SU-DHL-6 (cell line): ENCODE data around the gene ITIH3.

Experiments used
- H2AFZ ChIP-seq: fragments of 200-600 bp; sonication (generic); 2 replicates; pipeline ENCODE4 v1.6.1; 2014; ENCODE audit warnings: low read depth, mild to moderate bottlenecking, moderate library complexity, mixed read lengths, antibody characterized with exemption, low read length; ENCODE audit not compliant: severe bottlenecking
- H3F3A ChIP-seq: fragments of 200-600 bp; shearing (Covaris generic); 2 replicates; pipeline ENCODE4 v1.6.0; 2016; ENCODE audit warnings: antibody characterized with exemption, mild to moderate bottlenecking; ENCODE audit not compliant: insufficient read depth
- H3K27ac ChIP-seq: fragments of 200-600 bp; sonication (generic); 2 replicates; pipeline ENCODE4 v1.5.1; 2016; ENCODE audit warnings: low read depth, mild to moderate bottlenecking, low read length, moderate library complexity, mixed read lengths
- H3K27me3 ChIP-seq: fragments of 200-600 bp; sonication (generic), shearing (Covaris generic); 2 replicates; pipeline ENCODE4 v1.6.0; 2014; ENCODE audit warnings: mild to moderate bottlenecking, low read length
- H3K36me3 ChIP-seq: fragments of 200-600 bp; sonication (generic); 2 replicates; pipeline ENCODE4 v1.6.1; 2014; ENCODE audit warnings: mild to moderate bottlenecking, low read length, mixed read lengths
- H3K4me2 ChIP-seq: fragments of 300-600, 200-600 bp; shearing (Covaris generic), sonication (generic); 2 replicates; pipeline ENCODE4 v1.6.0; 2014; ENCODE audit warnings: low read length, low read depth, mild to moderate bottlenecking; ENCODE audit not compliant: poor library complexity, severe bottlenecking
- H3K4me3 ChIP-seq: fragments of 200-600 bp; sonication (generic); 2 replicates; pipeline ENCODE4 v1.5.1; 2014; ENCODE audit warnings: antibody characterized with exemption, low read length, mild to moderate bottlenecking, mixed read lengths; ENCODE audit not compliant: insufficient read depth, poor library complexity, severe bottlenecking
- H3K79me2 ChIP-seq: fragments of 200-600 bp; sonication (generic); 2 replicates; pipeline ENCODE4 v1.6.1; 2014; ENCODE audit warnings: mild to moderate bottlenecking, low read length, moderate library complexity; ENCODE audit not compliant: insufficient read depth
- H3K9ac ChIP-seq: fragments of 200-600 bp; sonication (generic); 2 replicates; pipeline ENCODE4 v1.7.0; 2014; ENCODE audit warnings: mild to moderate bottlenecking, low read length
- H3K9me2 ChIP-seq: fragments of 200-600 bp; sonication (generic); replicated peaks from 2 replicates; pipeline ENCODE4 v1.6.1; 2014; ENCODE audit warnings: low read length; ENCODE audit not compliant: insufficient read depth
- H3K9me3 ChIP-seq: fragments of 200-600 bp; sonication (generic); 2 replicates; pipeline ENCODE4 v1.6.1; 2014; ENCODE audit warnings: low read length, mixed read lengths; ENCODE audit not compliant: insufficient read depth
- H4K20me1 ChIP-seq: fragments of 200-600 bp; sonication (generic); 2 replicates; pipeline ENCODE4 v1.6.1; 2014; ENCODE audit warnings: low read depth, mild to moderate bottlenecking, antibody characterized with exemption, low read length, moderate library complexity, mixed read lengths
- CTCF ChIP-seq: fragments of 200-600 bp; sonication (generic); IDR thresholded peaks from one replicate; pipeline ENCODE4 v1.5.1; 2017; ENCODE audit warnings: antibody characterized with exemption, mild to moderate bottlenecking, low read length, moderate library complexity; ENCODE audit not compliant: insufficient read depth, poor library complexity, severe bottlenecking
- EZH2phosphoT487 ChIP-seq: fragments of 200-600 bp; sonication (generic), shearing (Covaris generic); conservative IDR thresholded peaks from 2 replicates; pipeline ENCODE4 v1.6.1; 2018; ENCODE audit warnings: mild to moderate bottlenecking, antibody characterized with exemption, low read length, moderate library complexity, mixed read lengths

ITIH3 gene

GRCh38 chr3:52798978-52799476, 4.4 kb downstream of the ITIH3 start:
- TF ChIP-seq CTCF (peak; percentile 43), EZH2phosphoT487 (no peak)
- Histone ChIP-seq H3K27ac (no peak overlapping the region), H3K9me2 (no peaks in the 10 kb centered on the region), H3K4me2 (no peak overlapping the region), H3K36me3 (no peaks in the 10 kb centered on the region), H3K4me3 (no peak overlapping the region), H2AFZ (no peak overlapping the region), H3F3A (no peaks in the 10 kb centered on the region), H4K20me1 (no peaks in the 10 kb centered on the region), H3K9me3 (no peaks in the 10 kb centered on the region), H3K79me2 (no peaks in the 10 kb centered on the region), H3K9ac (no peak overlapping the region), H3K27me3 (no peaks in the 10 kb centered on the region)

GRCh38 chr3:52800079-52800478, 5.5 kb downstream of the ITIH3 start:
- Histone ChIP-seq H3K9me3 (no peaks in the 10 kb centered on the region), H3K9ac (no peak overlapping the region), H3K36me3 (no peaks in the 10 kb centered on the region), H3F3A (no peaks in the 10 kb centered on the region), H3K4me3 (no peak overlapping the region), H3K4me2 (no peak overlapping the region), H2AFZ (no peak overlapping the region), H3K27ac (no peak overlapping the region), H3K9me2 (no peaks in the 10 kb centered on the region), H4K20me1 (no peaks in the 10 kb centered on the region), H3K27me3 (no peaks in the 10 kb centered on the region), H3K79me2 (no peaks in the 10 kb centered on the region)
- TF ChIP-seq CTCF: no peak
- no peak for TF ChIP-seq EZH2phosphoT487

GRCh38 chr3:52801839-52802238, 7.2 kb downstream of the ITIH3 start:
- H3K27ac ChIP-seq: no peak overlapping the region
- H3K4me2 ChIP-seq: no peak overlapping the region
- no peak for TF ChIP-seq CTCF
- no peak for TF ChIP-seq EZH2phosphoT487

More at GRCh38 chr3:52801839-52802238, 7.2 kb downstream of the ITIH3 start:
- Histone ChIP-seq H3K36me3 (no peaks in the 10 kb centered on the region), H3K9me3 (no peaks in the 10 kb centered on the region), H3K79me2 (no peaks in the 10 kb centered on the region), H3F3A (no peaks in the 10 kb centered on the region), H3K9me2 (no peaks in the 10 kb centered on the region), H2AFZ (no peak overlapping the region), H4K20me1 (no peaks in the 10 kb centered on the region), H3K27me3 (no peaks in the 10 kb centered on the region), H3K9ac (no peak overlapping the region), H3K4me3 (no peak overlapping the region)
